Colonic mucosa (tissue), 4 donors: Measurements from ENCODE around the gene PPP1R16B. TPM values are rescaled to one million over a fixed set of nuclear protein-coding genes. Genes with fewer than 3 reads are reported as not detected.
"Not testable (repeated sequence)": the region's sequence is repeated elsewhere in the genome, so short reads cannot be mapped to it uniquely, and the experiment has no call there.

ENCODE experiments used
- DNase-seq: peaks from one replicate; pipeline ENCODE4 v3.0.0-alpha.2; 2020
- H3K27ac ChIP-seq: fragments of 200-600 bp; one replicate; pipeline ENCODE4 v1.8.0; 2021
- H3K27me3 ChIP-seq: fragments of 200-600 bp; one replicate; pipeline ENCODE4 v1.8.0; 2021
- H3K36me3 ChIP-seq: fragments of 200-600 bp; one replicate; pipeline ENCODE4 v1.8.0; 2021
- H3K4me1 ChIP-seq: fragments of 200-600 bp; one replicate; pipeline ENCODE4 v1.8.0; 2021; ENCODE audit warnings: mild to moderate bottlenecking
- H3K4me3 ChIP-seq: fragments of 200-600 bp; one replicate; pipeline ENCODE4 v1.8.0; 2021
- H3K9ac ChIP-seq, 2 donors: one replicate each; pipeline ENCODE4 v1.7.0; 2013; ENCODE audit warnings: control low read depth in 2 of 2, low read depth in 2 of 2, low read length in 2 of 2
- H3K9me3 ChIP-seq: fragments of 200-600 bp; one replicate; pipeline ENCODE4 v1.8.0; 2021
- CTCF ChIP-seq: fragments of 200-600 bp; IDR thresholded peaks from one replicate; pipeline ENCODE4 v1.8.0; 2022; ENCODE audit warnings: antibody characterized with exemption, mild to moderate bottlenecking
- intact Hi-C: fragments of 100-400 bp; cut with DNase I; formaldehyde crosslinking; loops from one replicate; pipeline ENCODE4 v1.14.1; 2022
- total RNA-seq, 2 donors: library from RNA; stranded (reverse); fragmentation: NEBNext Ultra II Directional in 1 of 2; extraction: Animal tissue kit (Norgen Biotek cat#: 25700) in 1 of 2; gene quantifications; one replicate each; pipeline ENCODE4 v1.2.1, GENCODE V29; 2021
- donor health status: healthy.
- donor health status: DM: no; HTN: no; CAD: no.
- donor health status: DM: no; HTN: no; CAD: no.

The PPP1R16B gene
- total RNA-seq, 2 donors from 2014 or later: 2.0 to 2.1 TPM

GRCh38 chr20:38856570-38856969 lies 51.1 kb downstream of the PPP1R16B start:
- no peaks in the 10 kb centered on the region for H3K27me3 ChIP-seq
- H3K36me3 ChIP-seq: no peaks in the 10 kb centered on the region
- intact Hi-C loops: no loop called here
- H3K4me3 ChIP-seq: no peak overlapping the region
- TF ChIP-seq CTCF: no peak
- H3K27ac ChIP-seq: no peak overlapping the region
- H3K9me3 ChIP-seq: no peaks in the 10 kb centered on the region
- no peak for DNase-seq
- H3K9ac ChIP-seq: no peak overlapping the region
- no peaks in the 10 kb centered on the region for H3K4me1 ChIP-seq

GRCh38 chr20:38857703-38858102 lies 52.2 kb downstream of the PPP1R16B start:
- TF ChIP-seq CTCF: no peak
- Histone ChIP-seq H3K4me1 (no peaks in the 10 kb centered on the region), H3K27me3 (no peaks in the 10 kb centered on the region), H3K9ac (no peak overlapping the region), H3K9me3 (no peaks in the 10 kb centered on the region), H3K27ac (no peak overlapping the region), H3K36me3 (no peaks in the 10 kb centered on the region), H3K4me3 (no peak overlapping the region)
- intact Hi-C loops: no loop called here
- no peak for DNase-seq

GRCh38 chr20:38859070-38859690 lies 53.7 kb downstream of the PPP1R16B start:
- intact Hi-C loops: no loop called here
- no peak for TF ChIP-seq CTCF
- Histone ChIP-seq H3K9ac (no peak overlapping the region), H3K9me3 (no peaks in the 10 kb centered on the region), H3K36me3 (no peaks in the 10 kb centered on the region), H3K4me1 (no peaks in the 10 kb centered on the region), H3K27ac (no peak overlapping the region), H3K4me3 (no peak overlapping the region), H3K27me3 (no peaks in the 10 kb centered on the region)
- DNase-seq: no peak

DNA sequence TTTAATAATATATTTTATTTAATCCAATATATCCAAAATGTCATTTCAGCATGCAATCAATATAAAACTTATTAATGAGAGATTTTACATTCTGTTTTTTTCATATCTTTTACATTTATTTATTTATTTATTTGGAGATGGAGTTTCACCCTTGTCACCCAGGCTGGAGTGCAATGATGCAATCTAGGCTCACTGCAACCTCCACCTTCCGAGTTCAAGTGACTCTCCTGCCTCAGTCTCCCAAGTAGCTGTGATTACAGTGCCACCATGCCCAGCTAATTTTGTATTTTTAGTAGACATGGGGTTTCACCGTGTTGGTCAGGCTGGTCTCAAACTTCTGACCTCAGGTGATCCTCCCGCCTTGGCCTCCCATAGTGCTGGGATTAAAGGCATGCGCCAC lies 54.4 kb downstream of the PPP1R16B start:
- H3K27me3 ChIP-seq, H3K4me3 ChIP-seq, H3K9me3 ChIP-seq, H3K27ac ChIP-seq, H3K9ac ChIP-seq, H3K4me1 ChIP-seq, H3K36me3 ChIP-seq, DNase-seq: not testable (repeated sequence)
- intact Hi-C loops: loop anchor here (2.0 kb wide), 1 partner anchor 33 kb away; no protein-coding TSS in a partner anchor

GRCh38 chr20:38861071-38861401 lies 55.5 kb downstream of the PPP1R16B start:
- intact Hi-C loops: loop anchor here (2.0 kb wide), 1 partner anchor 32 kb away; no protein-coding TSS in a partner anchor
- Histone ChIP-seq H3K36me3 (no peaks in the 10 kb centered on the region), H3K4me3 (no peak overlapping the region), H3K9me3 (no peaks in the 10 kb centered on the region), H3K27ac (no peak overlapping the region), H3K4me1 (no peaks in the 10 kb centered on the region), H3K27me3 (no peaks in the 10 kb centered on the region), H3K9ac (no peak overlapping the region)
- no peak for DNase-seq
- TF ChIP-seq CTCF: no peak

- Histone ChIP-seq H3K36me3 (no peaks in the 10 kb centered on the region), H3K9me3 (no peaks in the 10 kb centered on the region), H3K4me3 (no peak overlapping the region), H3K4me1 (no peaks in the 10 kb centered on the region), H3K27ac (no peak overlapping the region), H3K9ac (no peak overlapping the region), H3K27me3 (no peaks in the 10 kb centered on the region)
- DNase-seq: no peak
- TF ChIP-seq CTCF: no peak
- intact Hi-C loops: no loop called here
These were observed 56.7 kb downstream of the PPP1R16B start for GRCh38 chr20:38862226-38862625.
